ENCODE measurements around the gene LRRC66. TPM values are rescaled to one million over a fixed set of nuclear protein-coding genes. Genes with fewer than 3 reads are reported as not detected.

The LRRC66 gene
- total RNA-seq, 1 experiment from 2014 or later, result not detected

GRCh38 chr4:52069571-52069970 is 49.4 kb upstream of the LRRC66 start:
- Histone ChIP-seq H3K79me2 (ENCODE audit: insufficient read depth, low read length) (no peaks in the 10 kb centered on the region), H2BK12ac (ENCODE audit: insufficient read length, low read depth, low read length) (no peak overlapping the region), H3K4me2 (ENCODE audit: insufficient read depth, insufficient read length, low read length) (no peak overlapping the region), H3K4ac (ENCODE audit: low read depth, low read length) (no peak overlapping the region), H2BK15ac (ENCODE audit: low read depth, low read length) (no peak overlapping the region), H3K56ac (ENCODE audit: insufficient read length, low read depth, low read length) (no peak overlapping the region), H3K23ac (ENCODE audit: insufficient read length, low read depth, low read length) (no peak overlapping the region), H3K27ac (ENCODE audit: insufficient read length, low read depth, low read length) (no peak overlapping the region), H3K9ac (ENCODE audit: extremely low read depth, insufficient read length, low read length) (no peak overlapping the region), H2BK20ac (ENCODE audit: low read depth, low read length, poor library complexity, severe bottlenecking) (no peak overlapping the region), H2AK5ac (ENCODE audit: insufficient read length, low read length) (no peak overlapping the region), H4K5ac (ENCODE audit: insufficient read length, low read depth, low read length) (no peak overlapping the region), H3T11ph (ENCODE audit: low read length) (no peak overlapping the region), H4K20me1 (ENCODE audit: control insufficient read depth, insufficient read depth, insufficient read length) (no peaks in the 10 kb centered on the region), H3K27me3 (ENCODE audit: insufficient read depth, low read length) (no peaks in the 10 kb centered on the region), H3K14ac (ENCODE audit: insufficient read depth, low read length) (no peak overlapping the region), H2BK5ac (ENCODE audit: insufficient read length, low read length) (no peak overlapping the region), H3K79me1 (ENCODE audit: insufficient read depth, low read depth, low read length, poor library complexity, severe bottlenecking) (no peaks in the 10 kb centered on the region), H2BK120ac (ENCODE audit: low read depth, low read length, poor library complexity, severe bottlenecking) (no peak overlapping the region), H3K23me2 (ENCODE audit: insufficient read length, low read depth, low read length, poor library complexity, severe bottlenecking) (no peaks in the 10 kb centered on the region), H4K8ac (replicated peaks; ENCODE audit: insufficient read length, low read depth, low read length) (no peak overlapping the region), H3K18ac (ENCODE audit: insufficient read length, low read depth, low read length) (no peak overlapping the region), H4K91ac (ENCODE audit: insufficient read length, low read depth, low read length) (no peak overlapping the region), H3K4me1 (ENCODE audit: insufficient read depth, low read length) (no peaks in the 10 kb centered on the region), H3K9me3 (ENCODE audit: control insufficient read depth, low read depth, low read length) (no peaks in the 10 kb centered on the region), H2AFZ (ENCODE audit: low read length) (no peak overlapping the region)
- DNase-seq, result no peak
- Mint-ChIP-seq H3K9me3 (no peaks in the 10 kb centered on the region), H3K27ac (no peak overlapping the region), H3K36me3 (ENCODE audit: insufficient read depth in 1 of 3, low read depth in 3 of 3) (no peaks in the 10 kb centered on the region), H3K4me3 (no peak overlapping the region), H3K27me3 (ENCODE audit: low read depth) (peaks cover under 1% of the 10 kb centered on the region), H3K4me1 (peaks cover 5 to 6% of the 10 kb centered on the region in 2 experiments; a peak in 3 of 4 replicates)
- WGBS (ENCODE audit: extremely low coverage, insufficient read length, low lambda C conversion rate), result no CpG with 5 or more reads among the region's 1 CpG
- no peak for TF ChIP-seq CTCF (conservative IDR thresholded peaks at IDR 0.05)
